Measurements from ENCODE around the gene PCDHB5.
"Not testable (repeated sequence)": the region's sequence is repeated elsewhere in the genome, so short reads cannot be mapped to it uniquely, and the experiment has no call there.

Gene PCDHB5

DNA sequence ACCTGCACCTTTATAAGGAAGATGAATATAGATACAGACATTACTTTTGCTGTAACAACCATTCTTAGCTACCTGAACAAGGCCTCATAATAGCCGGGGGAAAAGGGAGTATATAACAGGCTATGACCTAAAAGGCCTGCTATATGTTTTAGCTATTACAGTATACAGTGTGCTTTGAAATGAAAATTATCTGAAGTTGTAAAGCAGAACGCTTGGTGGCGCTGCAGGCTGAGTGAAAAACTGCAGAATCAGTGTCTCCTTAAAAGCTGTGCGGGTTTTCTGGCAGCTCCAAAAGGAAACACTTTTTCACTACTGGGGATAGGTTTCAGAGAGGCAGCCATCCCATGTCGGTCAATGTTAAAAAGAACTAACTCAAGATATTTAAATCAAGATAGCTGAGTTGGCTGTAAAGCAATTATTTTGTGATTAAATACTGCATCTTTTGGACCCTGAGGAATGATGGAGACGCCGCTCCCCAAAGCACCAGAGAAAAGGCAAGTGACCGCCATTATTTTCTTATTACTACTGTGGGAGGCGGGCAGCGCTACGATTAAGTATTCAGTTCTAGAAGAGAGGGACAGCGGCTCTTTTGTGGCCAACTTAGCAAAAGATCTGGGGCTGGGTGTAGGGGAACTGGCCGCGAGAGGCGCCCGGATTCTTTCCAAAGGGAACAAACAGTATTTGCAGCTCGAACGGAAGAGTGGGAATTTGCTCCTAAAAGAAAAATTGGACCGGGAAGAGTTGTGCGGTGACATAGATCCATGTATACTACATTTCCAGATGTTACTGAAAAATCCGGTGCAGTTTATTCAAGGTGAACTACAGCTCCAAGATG lies 20.8 kb downstream of the PCDHB5 start:
- no peak for FAIRE-seq

DNA sequence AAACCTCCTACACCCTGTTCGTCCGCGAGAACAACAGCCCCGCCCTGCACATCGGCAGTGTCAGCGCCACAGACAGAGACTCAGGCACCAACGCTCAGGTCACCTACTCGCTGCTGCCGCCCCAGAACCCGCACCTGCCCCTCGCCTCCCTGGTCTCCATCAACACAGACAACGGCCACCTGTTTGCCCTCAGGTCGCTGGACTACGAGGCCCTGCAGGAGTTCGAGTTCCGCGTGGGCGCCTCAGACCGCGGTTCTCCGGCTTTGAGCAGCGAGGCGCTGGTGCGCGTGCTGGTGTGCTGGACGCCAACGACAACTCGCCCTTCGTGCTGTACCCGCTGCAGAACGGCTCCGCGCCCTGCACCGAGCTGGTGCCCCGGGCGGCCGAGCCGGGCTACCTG lies 22.4 kb downstream of the PCDHB5 start:
- not testable (repeated sequence) for FAIRE-seq

DNA sequence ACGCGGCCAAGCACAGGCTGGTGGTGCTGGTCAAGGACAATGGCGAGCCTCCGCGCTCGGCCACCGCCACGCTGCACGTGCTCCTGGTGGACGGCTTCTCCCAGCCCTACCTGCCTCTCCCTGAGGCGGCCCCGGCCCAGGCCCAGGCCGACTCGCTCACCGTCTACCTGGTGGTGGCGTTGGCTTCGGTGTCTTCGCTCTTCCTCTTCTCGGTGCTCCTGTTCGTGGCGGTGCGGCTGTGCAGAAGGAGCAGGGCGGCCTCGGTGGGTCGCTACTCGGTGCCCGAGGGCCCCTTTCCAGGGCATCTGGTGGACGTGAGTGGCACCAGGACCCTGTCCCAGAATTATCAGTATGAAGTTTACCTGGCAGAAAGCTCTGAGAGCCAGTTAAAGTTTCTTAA lies 22.9 kb downstream of the PCDHB5 start:
- FAIRE-seq: not testable (repeated sequence)

DNA sequence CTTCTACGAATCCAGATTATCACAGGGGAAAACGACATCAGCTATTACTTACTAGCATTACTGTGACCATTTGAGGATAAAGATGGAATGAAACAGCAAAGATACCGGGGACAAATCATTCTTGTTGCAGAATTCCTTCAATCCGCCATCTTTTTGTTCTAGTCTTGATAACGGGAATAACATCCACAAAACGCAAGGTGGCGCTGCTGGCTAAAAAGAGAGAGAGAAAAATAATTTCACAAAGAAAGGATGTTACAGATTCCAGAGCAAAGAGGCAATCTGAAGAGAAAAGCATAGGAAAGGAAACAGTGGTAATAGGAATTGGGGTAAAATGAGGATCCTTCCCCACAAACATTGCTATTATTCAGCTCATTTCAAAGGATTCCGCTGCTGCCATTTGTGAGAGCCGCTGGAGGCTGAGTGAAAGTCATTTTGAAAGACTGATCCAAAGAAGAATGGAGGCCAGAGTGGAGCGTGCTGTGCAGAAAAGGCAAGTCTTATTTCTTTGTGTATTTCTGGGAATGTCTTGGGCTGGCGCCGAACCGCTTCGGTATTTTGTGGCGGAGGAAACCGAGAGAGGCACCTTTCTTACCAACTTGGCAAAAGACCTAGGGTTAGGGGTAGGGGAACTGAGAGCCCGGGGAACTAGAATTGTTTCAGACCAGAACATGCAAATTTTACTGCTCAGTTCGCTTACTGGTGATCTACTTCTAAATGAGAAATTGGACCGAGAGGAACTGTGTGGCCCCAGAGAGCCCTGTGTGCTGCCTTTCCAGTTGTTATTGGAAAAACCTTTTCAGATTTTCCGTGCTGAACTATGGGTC lies 37.6 kb downstream of the PCDHB5 start, which contains the start of gene PCDHB7:
PCDHB7 (plus strand) TSS at position 264 of the 824 bp plus-strand sequence; CDS start at position 456, 192 bp downstream.
- FAIRE-seq: peak; percentile 71

DNA sequence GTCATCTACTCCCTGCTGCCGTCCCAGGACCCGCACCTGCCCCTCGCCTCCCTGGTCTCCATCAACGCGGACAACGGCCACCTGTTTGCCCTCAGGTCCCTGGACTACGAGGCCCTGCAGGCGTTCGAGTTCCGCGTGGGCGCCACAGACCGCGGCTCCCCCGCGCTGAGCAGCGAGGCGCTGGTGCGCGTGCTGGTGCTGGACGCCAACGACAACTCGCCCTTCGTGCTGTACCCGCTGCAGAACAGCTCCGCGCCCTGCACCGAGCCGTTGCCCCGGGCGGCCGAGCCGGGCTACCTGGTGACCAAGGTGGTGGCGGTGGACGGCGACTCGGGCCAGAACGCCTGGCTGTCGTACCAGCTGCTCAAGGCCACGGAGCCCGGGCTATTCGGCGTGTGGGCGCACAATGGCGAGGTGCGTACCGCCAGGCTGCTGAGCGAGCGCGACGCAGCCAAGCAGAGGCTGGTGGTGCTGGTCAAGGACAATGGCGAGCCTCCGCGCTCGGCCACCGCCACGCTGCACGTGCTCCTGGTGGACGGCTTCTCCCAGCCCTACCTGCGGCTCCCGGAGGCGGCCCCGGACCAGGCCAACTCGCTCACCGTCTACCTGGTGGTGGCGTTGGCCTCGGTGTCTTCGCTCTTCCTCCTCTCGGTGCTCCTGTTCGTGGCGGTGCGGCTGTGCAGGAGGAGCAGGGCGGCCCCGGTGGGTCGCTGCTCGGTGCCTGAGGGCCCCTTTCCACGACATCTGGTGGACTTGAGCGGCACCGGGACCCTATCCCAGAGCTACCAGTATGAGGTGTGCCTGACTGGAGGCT lies 39.5 kb downstream of the PCDHB5 start:
- not testable (repeated sequence) for FAIRE-seq

DNA sequence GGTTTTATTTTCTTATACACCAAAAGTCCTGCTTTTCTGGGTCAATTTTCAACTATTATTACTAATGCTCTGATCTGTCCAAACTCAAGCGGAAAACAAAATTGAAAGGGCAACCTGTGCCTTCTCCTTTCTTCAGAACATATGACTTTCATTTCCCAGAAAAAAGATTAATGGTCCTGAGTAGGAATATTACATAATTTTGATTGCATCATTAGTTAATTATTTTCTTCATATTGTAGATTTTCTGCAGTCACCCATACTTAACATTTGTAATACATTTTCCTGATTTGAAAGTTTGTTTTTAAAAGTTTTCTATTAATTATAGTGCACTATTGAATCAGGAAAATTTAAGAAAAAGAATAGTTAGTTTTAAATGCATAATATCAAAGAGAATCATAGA lies 40.9 kb downstream of the PCDHB5 start:
- FAIRE-seq: no peak

DNA sequence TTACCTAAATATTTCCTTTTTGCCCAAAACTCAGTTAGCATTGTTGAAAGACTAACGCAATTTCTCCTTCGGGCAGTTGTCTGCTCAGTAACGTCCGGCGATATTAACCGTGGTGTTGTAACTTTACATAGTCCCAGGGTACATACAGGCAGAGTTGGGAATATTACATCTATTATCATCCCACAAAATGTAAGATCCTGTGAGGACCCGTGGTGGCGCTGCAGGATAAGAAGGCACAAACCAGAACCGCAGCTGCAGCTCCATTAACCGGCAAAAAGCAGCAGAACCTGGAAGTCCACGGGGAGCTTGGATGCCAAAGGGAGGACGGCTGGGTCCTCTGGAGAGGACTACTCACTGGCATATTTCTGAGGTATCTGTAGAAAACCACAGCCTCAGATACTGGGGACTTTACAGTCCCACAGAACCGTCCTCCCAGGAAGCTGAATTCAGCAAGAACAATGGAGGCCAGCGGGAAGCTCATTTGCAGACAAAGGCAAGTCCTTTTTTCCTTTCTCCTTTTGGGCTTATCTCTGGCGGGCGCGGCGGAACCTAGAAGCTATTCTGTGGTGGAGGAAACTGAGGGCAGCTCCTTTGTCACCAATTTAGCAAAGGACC lies 42.7 kb downstream of the PCDHB5 start, which contains the start of gene PCDHB8:
PCDHB8 (plus strand) TSS at position 214 of the 615 bp plus-strand sequence; CDS start at position 459, 245 bp downstream.
- FAIRE-seq: not testable (repeated sequence)

DNA sequence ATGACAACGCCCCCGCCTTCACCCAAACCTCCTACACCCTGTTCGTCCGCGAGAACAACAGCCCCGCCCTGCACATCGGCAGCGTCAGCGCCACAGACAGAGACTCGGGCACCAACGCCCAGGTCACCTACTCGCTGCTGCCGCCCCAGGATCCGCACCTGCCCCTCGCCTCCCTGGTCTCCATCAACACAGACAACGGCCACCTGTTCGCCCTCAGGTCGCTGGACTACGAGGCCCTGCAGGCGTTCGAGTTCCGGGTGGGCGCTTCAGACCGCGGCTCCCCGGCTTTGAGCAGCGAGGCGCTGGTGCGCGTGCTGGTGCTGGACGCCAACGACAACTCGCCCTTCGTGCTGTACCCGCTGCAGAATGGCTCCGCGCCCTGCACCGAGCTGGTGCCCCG lies 44.4 kb downstream of the PCDHB5 start:
- not testable (repeated sequence) for FAIRE-seq

DNA sequence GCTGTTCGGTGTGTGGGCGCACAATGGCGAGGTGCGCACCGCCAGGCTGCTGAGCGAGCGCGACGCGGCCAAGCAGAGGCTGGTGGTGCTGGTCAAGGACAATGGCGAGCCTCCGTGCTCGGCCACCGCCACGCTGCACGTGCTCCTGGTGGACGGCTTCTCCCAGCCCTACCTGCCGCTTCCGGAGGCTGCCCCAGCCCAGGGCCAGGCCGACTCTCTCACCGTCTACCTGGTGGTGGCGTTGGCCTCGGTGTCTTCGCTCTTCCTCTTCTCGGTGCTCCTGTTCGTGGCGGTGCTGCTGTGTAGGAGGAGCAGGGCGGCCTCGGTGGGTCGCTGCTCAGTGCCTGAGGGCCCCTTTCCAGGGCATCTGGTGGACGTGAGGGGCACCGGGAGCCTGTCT lies 44.9 kb downstream of the PCDHB5 start:
- not testable (repeated sequence) for FAIRE-seq

DNA sequence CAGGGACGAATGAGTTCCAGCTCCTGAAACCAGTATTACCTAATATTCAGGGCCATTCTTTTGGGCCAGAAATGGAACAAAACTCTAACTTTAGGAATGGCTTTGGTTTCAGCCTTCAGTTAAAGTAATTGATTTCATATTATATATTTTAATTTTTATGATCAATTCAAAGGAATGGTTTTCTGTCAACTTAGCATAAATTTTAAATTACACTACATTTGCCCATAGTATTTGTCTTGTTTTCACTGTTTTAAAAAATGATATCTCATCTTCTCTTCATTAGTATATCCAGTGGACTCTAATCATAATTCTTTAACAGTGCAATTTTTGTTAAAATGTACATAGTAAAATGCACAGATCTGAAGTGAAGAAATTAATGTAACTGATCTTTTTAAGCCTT lies 45.3 kb downstream of the PCDHB5 start:
- no peak for FAIRE-seq

DNA sequence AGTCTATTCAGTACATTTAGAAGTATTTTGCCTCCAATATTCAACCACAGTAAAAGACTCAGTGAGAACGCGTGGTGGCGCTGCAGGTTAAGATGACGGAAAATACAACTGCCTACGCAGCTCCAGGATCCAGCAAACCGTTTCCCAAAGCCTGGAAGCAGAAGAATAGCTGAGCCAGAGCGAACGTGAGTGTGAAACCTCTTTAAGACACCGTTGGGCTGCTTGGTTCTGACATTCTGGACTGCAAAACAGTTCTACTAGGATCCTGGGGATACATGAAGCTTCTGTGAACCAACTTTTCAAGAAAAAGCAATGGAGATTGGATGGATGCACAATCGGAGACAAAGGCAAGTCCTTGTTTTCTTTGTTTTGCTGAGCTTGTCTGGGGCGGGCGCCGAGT lies 47.2 kb downstream of the PCDHB5 start, which contains the start of gene PCDHB16:
PCDHB16 (plus strand) TSS at position 140 of the 400 bp plus-strand sequence; CDS start at position 313, 173 bp downstream.
- no peak for FAIRE-seq

DNA sequence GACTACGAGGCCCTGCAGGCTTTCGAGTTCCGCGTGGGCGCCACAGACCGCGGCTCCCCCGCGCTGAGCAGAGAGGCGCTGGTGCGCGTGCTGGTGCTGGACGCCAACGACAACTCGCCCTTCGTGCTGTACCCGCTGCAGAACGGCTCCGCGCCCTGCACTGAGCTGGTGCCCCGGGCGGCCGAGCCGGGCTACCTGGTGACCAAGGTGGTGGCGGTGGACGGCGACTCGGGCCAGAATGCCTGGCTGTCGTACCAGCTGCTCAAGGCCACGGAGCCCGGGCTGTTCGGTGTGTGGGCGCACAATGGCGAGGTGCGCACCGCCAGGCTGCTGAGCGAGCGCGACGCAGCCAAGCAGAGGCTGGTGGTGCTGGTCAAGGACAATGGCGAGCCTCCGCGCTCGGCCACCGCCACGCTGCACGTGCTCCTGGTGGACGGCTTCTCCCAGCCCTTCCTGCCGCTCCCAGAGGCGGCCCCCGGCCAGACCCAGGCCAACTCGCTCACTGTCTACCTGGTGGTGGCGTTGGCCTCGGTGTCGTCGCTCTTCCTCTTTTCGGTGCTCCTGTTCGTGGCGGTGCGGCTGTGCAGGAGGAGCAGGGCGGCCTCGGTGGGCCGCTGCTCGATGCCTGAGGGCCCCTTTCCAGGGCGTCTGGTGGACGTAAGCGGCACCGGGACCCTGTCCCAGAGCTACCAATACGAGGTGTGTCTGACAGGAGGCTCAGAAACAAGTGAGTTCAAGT lies 49.3 kb downstream of the PCDHB5 start:
- FAIRE-seq: not testable (repeated sequence)

DNA sequence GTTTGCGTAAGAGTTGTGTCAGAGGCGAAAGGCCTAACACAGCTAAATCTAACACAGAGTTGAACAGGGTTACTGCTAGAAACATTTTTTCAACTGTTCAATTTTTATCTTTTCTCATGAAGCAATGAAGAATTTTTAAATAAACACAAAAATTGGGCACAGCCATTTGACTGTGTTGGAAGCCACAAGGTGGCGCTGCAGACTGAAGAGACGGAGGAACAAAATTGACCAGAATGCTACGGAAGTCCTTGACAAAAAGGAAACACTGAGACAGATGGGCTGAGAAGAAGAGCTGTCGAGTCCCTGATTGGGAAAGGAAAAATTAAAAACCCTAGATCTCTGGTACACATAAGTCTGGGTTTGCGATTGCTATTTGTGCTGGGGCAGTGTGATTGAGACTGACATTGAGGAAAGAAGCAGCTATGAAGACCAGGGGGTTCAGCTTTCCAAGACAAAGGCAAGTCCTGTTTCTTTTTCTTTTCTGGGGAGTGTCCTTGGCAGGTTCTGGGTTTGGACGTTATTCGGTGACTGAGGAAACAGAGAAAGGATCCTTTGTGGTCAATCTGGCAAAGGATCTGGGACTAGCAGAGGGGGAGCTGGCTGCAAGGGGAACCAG lies 52.0 kb downstream of the PCDHB5 start, which contains the start of gene PCDHB9:
PCDHB9 (plus strand) TSS at position 265 of the 616 bp plus-strand sequence; CDS start at position 423, 158 bp downstream.
- peak; percentile 90 for FAIRE-seq

All from G401.6 (cell line).